Neutrophil (primary cell): Measurements from ENCODE around the gene LRRC39.

Source experiments
- H3K27ac ChIP-seq: fragments of 200-600 bp; sonication (generic); 2 replicates; pipeline ENCODE4 v1.5.1; 2016; ENCODE audit warnings: mild to moderate bottlenecking, moderate library complexity
- H3K27me3 ChIP-seq: fragments of 200-600 bp; sonication (generic); 2 replicates; pipeline ENCODE4 v1.6.0; 2016; ENCODE audit warnings: mild to moderate bottlenecking
- H3K36me3 ChIP-seq: fragments of 200-600 bp; sonication (generic); 2 replicates; pipeline ENCODE4 v1.5.1; 2017
- H3K4me1 ChIP-seq, 2 experiments: fragments of 200-600 bp in 1 of 2; sonication (generic) in 1 of 2; 1 replicate in 1 of 2; 2 replicates in 1 of 2; pipeline versions ENCODE4 v1.5.1 to v1.6.1; 2013 to 2016; ENCODE audit warnings: low read depth in 1 of 2, low read length in 1 of 2, mild to moderate bottlenecking in 1 of 2, moderate library complexity in 1 of 2; ENCODE audit not compliant: control insufficient read depth in 1 of 2, insufficient read depth in 1 of 2
- H3K4me3 ChIP-seq, 2 experiments: fragments of 200-600 bp in 1 of 2; sonication (generic) in 1 of 2; 1 replicate in 1 of 2; 2 replicates in 1 of 2; pipeline ENCODE4 v1.5.1; 2013 to 2016; ENCODE audit warnings: low read depth in 1 of 2, low read length in 1 of 2, mild to moderate bottlenecking in 1 of 2, moderate library complexity in 1 of 2
- H3K9me3 ChIP-seq: fragments of 200-600 bp; sonication (generic); 2 replicates; pipeline ENCODE4 v1.5.1; 2016
- CTCF ChIP-seq: fragments of 200-600 bp; sonication (generic); IDR thresholded peaks from 2 replicates; pipeline ENCODE4 v1.5.1; 2016; ENCODE audit warnings: antibody characterized with exemption

Gene LRRC39

GRCh38 chr1:100178091-100178490 lies at the start of gene LRRC39:
Gene LRRC39, minus strand, starts transcription at chr1:100178256. Its CDS starts 9,740 bp downstream, at chr1:100168516.
- no peaks in the 10 kb centered on the region for H3K27me3 ChIP-seq
- TF ChIP-seq CTCF = no peak
- H3K4me3 ChIP-seq = no peak within 1 kb of the TSS
- no peaks in the 10 kb centered on the region for H3K36me3 ChIP-seq
- H3K4me1 ChIP-seq = no peaks in the 10 kb centered on the region
- H3K27ac ChIP-seq = no peak within 1 kb of the TSS
- no peaks in the 10 kb centered on the region for H3K9me3 ChIP-seq

GRCh38 chr1:100222428-100222827 lies 44.4 kb upstream of the LRRC39 start:
- H3K27ac ChIP-seq = no peak overlapping the region
- peaks cover 0 to 5% of the 10 kb centered on the region in 2 experiments for H3K4me1 ChIP-seq
- H3K9me3 ChIP-seq = no peaks in the 10 kb centered on the region
- no peaks in the 10 kb centered on the region for H3K27me3 ChIP-seq
- no peak overlapping the region for H3K4me3 ChIP-seq
- H3K36me3 ChIP-seq = no peaks in the 10 kb centered on the region
- no peak for TF ChIP-seq CTCF

- no peaks in the 10 kb centered on the region for H3K27me3 ChIP-seq
- TF ChIP-seq CTCF = no peak
- H3K4me3 ChIP-seq = no peak overlapping the region
- H3K27ac ChIP-seq = no peak overlapping the region
- H3K36me3 ChIP-seq = peaks cover 6% of the 10 kb centered on the region
- peaks cover 0 to 5% of the 10 kb centered on the region in 2 experiments for H3K4me1 ChIP-seq
- no peaks in the 10 kb centered on the region for H3K9me3 ChIP-seq
Measured at GRCh38 chr1:100219883-100220282, 41.8 kb upstream of the LRRC39 start.

- Histone ChIP-seq H3K36me3 (peaks cover 11% of the 10 kb centered on the region), H3K27me3 (no peaks in the 10 kb centered on the region), H3K27ac (no peak overlapping the region), H3K4me1 (peaks cover 0 to 5% of the 10 kb centered on the region in 2 experiments), H3K9me3 (no peaks in the 10 kb centered on the region), H3K4me3 (no peak overlapping the region)
- no peak for TF ChIP-seq CTCF
Measured at GRCh38 chr1:100219457-100219856, 41.4 kb upstream of the LRRC39 start.

- TF ChIP-seq CTCF = no peak
- Histone ChIP-seq H3K9me3 (no peaks in the 10 kb centered on the region), H3K4me1 (peaks cover 0 to 5% of the 10 kb centered on the region in 2 experiments), H3K36me3 (peaks cover 26% of the 10 kb centered on the region), H3K27ac (no peak overlapping the region), H3K4me3 (no peak overlapping the region), H3K27me3 (no peaks in the 10 kb centered on the region)
Measured at GRCh38 chr1:100217834-100218233, 39.8 kb upstream of the LRRC39 start.

GRCh38 chr1:100215101-100215500 lies 37.0 kb upstream of the LRRC39 start:
- peaks cover 0 to 5% of the 10 kb centered on the region in 2 experiments for H3K4me1 ChIP-seq
- no peaks in the 10 kb centered on the region for H3K27me3 ChIP-seq
- no peak for TF ChIP-seq CTCF
- no peak overlapping the region for H3K27ac ChIP-seq
- peaks cover 31% of the 10 kb centered on the region for H3K36me3 ChIP-seq
- no peaks in the 10 kb centered on the region for H3K9me3 ChIP-seq
- H3K4me3 ChIP-seq = no peak overlapping the region
